ENCODE results near the gene TMEM165. TPM values are rescaled to one million over a fixed set of nuclear protein-coding genes. Genes with fewer than 3 reads are reported as not detected.

TMEM165 gene
- total and polyA plus RNA-seq, 9 of the 15 experiments (the other 6 are each of a cell fraction or from before 2014, with no cell fraction given): 21.3 to 145 (median 96.8) TPM

DNA sequence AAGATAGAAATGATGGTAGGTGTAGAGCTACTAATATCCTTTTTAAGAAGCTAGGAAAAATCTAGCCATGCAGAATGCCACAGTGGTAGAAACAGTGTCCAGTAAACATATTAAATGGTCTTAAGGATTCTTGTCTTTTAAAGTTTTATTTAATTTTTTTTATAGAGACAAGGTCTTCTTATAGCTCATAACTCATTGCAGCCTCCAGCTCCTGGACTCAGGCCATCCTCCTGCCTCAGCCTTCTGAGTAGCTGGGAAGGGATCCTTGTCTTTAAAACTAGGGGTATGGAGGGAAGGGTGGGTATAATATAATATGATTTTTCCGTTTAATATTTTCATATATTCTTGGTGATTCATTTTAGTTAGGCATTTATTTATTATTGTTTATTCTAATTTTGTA lies 3.8 kb downstream of the TMEM165 start:
- Histone ChIP-seq H3K9ac (ENCODE audit: insufficient read depth in 1 of 2, low read depth in 2 of 2, low read length in 2 of 2) (peak overlapping the region; percentile 59 to 92; a peak in 3 of 4 replicates), H3K9me1 (ENCODE audit: control insufficient read depth, insufficient read depth, low read length) (peaks cover 3% of the 10 kb centered on the region), H3K79me2 (ENCODE audit: control insufficient read depth, insufficient read depth, low read length) (peaks cover 90% of the 10 kb centered on the region), H3K36me3 (ENCODE audit: control insufficient read depth, insufficient read depth, low read length) (peaks cover 59% of the 10 kb centered on the region), H2AFZ (ENCODE audit: low read depth, low read length) (no peak overlapping the region), H3K4me2 (ENCODE audit: insufficient read depth, low read length) (peak overlapping the region; percentile 93), H4K20me1 (replicated peaks; ENCODE audit: control insufficient read depth, insufficient read depth, low read length) (peaks cover 30% of the 10 kb centered on the region), H3K4me3 (peak overlapping the region; percentile 97; the same call in 1 of the 2 replicates), H3K4me1 (replicated peaks in 1 of 2; ENCODE audit: control insufficient read depth in 2 of 2, insufficient read depth in 2 of 2, low read length in 2 of 2) (peaks cover 6 to 13% of the 10 kb centered on the region in 2 experiments; a peak in 4 of 5 replicates), H3K9me3 (replicated peaks; ENCODE audit: control insufficient read depth, insufficient read depth, low read depth, low read length) (no peaks in the 10 kb centered on the region), H3K27ac (ENCODE audit: extremely low read depth, low read depth, low read length) (no peak overlapping the region), H3K27me3 (ENCODE audit: control insufficient read depth in 2 of 2, insufficient read depth in 2 of 2, low read length in 2 of 2) (no peaks in the 10 kb centered on the region)
- in situ Hi-C loops (cut with MboI) (no loop called here), intact Hi-C loops (cut with micrococcal nuclease) (loop anchor here (5.0 kb wide), 1 partner anchor 233 kb away; no protein-coding TSS in a partner anchor)
- ChIA-PET POLR2A (interaction anchor here (0.9 to 1.9 kb wide), 5 partner anchors 9 to 54 kb away, joined by 3 to 5 read pairs (median 5); partner anchors contain the start of gene SRD5A3), CTCF (ENCODE audit: low intra/inter-chr PET ratio) (no interaction called here)
- DNase-seq (ENCODE audit: extremely low read depth in 1 of 4, low spot score in 3 of 4) (peak in 1 of 4 experiments; percentile 24), FAIRE-seq (no peak), ATAC-seq (no peak)
- BruUV-seq (replicated peaks): no TSS peak
- WGBS (ENCODE audit: insufficient coverage, low coverage, missing lambda C conversion rate): 28% methylated on average over 1 of the region's 1 CpG
- no peak for TF ChIP-seq TAL1 (IDR thresholded peaks at IDR 0.05)

DNA sequence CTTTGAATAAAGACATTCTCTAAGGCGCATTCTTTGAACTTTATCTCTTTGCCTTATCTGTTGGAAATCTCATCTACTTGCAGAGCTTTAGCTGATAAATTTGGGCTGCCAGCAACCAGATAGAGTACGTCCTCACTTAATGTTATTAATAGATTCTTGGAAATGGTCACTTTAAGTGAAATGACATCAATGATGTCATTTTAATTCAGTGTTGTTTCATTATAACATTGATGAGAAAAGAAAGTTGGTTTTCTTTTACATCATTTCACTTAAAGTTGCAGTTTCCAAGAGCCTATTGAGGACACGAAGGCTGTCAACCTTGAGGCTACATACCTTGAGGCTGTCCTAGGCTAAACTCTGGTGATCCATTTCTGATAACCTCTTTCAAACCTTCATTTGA lies 9.3 kb downstream of the TMEM165 start:
- Histone ChIP-seq H3K27me3 (ENCODE audit: control insufficient read depth in 2 of 2, insufficient read depth in 2 of 2, low read length in 2 of 2) (no peaks in the 10 kb centered on the region), H3K9ac (ENCODE audit: insufficient read depth in 1 of 2, low read depth in 2 of 2, low read length in 2 of 2) (no peak overlapping the region), H3K9me3 (replicated peaks; ENCODE audit: control insufficient read depth, insufficient read depth, low read depth, low read length) (no peaks in the 10 kb centered on the region), H3K4me2 (ENCODE audit: insufficient read depth, low read length) (no peak overlapping the region), H3K27ac (ENCODE audit: extremely low read depth, low read depth, low read length) (no peak overlapping the region), H4K20me1 (replicated peaks; ENCODE audit: control insufficient read depth, insufficient read depth, low read length) (peaks cover 6% of the 10 kb centered on the region; the same call in 1 of the 2 replicates), H3K9me1 (ENCODE audit: control insufficient read depth, insufficient read depth, low read length) (peaks cover 3% of the 10 kb centered on the region), H3K36me3 (ENCODE audit: control insufficient read depth, insufficient read depth, low read length) (peaks cover 83% of the 10 kb centered on the region), H2AFZ (ENCODE audit: low read depth, low read length) (no peak overlapping the region), H3K4me3 (no peak overlapping the region), H3K79me2 (ENCODE audit: control insufficient read depth, insufficient read depth, low read length) (peaks cover 93% of the 10 kb centered on the region), H3K4me1 (replicated peaks in 1 of 2; ENCODE audit: control insufficient read depth in 2 of 2, insufficient read depth in 2 of 2, low read length in 2 of 2) (no peaks in the 10 kb centered on the region; a peak in 2 of 5 replicates)
- WGBS (ENCODE audit: insufficient coverage, low coverage, missing lambda C conversion rate): 76% methylated on average over 3 of the region's 3 CpGs
- DNase-seq (ENCODE audit: extremely low read depth in 1 of 4, low spot score in 3 of 4): no peak
- in situ Hi-C loops (cut with MboI): no loop called here
- ChIA-PET POLR2A (no interaction called here), CTCF (ENCODE audit: low intra/inter-chr PET ratio) (no interaction called here)
- no peak for FAIRE-seq
- no TSS peak for BruUV-seq (replicated peaks)
- intact Hi-C loops (cut with micrococcal nuclease): no loop called here
- TF ChIP-seq, protein P1, sequence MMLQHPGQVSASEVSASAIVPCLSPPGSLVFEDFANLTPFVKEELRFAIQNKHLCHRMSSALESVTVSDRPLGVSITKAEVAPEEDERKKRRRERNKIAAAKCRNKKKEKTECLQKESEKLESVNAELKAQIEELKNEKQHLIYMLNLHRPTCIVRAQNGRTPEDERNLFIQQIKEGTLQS (IDR thresholded peaks at IDR 0.05): peak; percentile 32; the same call in 1 of the 2 replicates
- TF ChIP-seq, protein P1 (CRISPR knock-in tag; conservative IDR thresholded peaks at IDR 0.05): no peak
- TF ChIP-seq ZSCAN32 (CRISPR knock-in tag; IDR thresholded peaks at IDR 0.05): no peak
- no peak for ATAC-seq
